ENCODE results near the gene FBXW9.

GRCh38 chr19:12649941-12650340, 46.5 kb downstream of the FBXW9 start:
- TF ChIP-seq CTCF (IDR thresholded peaks at IDR 0.05) (no peak), POLR2A (IDR thresholded peaks at IDR 0.05) (no peak)
